SK-N-SH treated with all-trans-retinoic acid at 6 μM for 48 hours (cell line): ENCODE results near the gene CLSTN2.

Source experiments
- ATAC-seq: fragments of 200-7000 bp; cut with Tn5 transposase; 3 replicates; pipeline ENCODE4 v1.9.1; 2020; ENCODE audit warnings: mild to moderate bottlenecking, moderate library complexity
- BACH2 ChIP-seq: fragments of 250-450 bp; sonication (Bioruptor Pico); IDR thresholded peaks from 2 replicates; pipeline ENCODE4 v1.9.0; 2021; ENCODE audit warnings: mild to moderate bottlenecking, borderline replicate concordance
- CSDC2 ChIP-seq: fragments of 250-450 bp; sonication (Bioruptor Pico); IDR thresholded peaks from 2 replicates; pipeline ENCODE4 v1.5.0; 2020; ENCODE audit warnings: mild to moderate bottlenecking, moderate library complexity
- CSRNP3 ChIP-seq: fragments of 250-450 bp; sonication (Bioruptor Pico); IDR thresholded peaks from 2 replicates; pipeline ENCODE4 v1.5.1; 2021; ENCODE audit warnings: mild to moderate bottlenecking, moderate library complexity
- ESRRG ChIP-seq: fragments of 250-450 bp; sonication (Bioruptor Pico); IDR thresholded peaks from 2 replicates; pipeline ENCODE4 v1.6.1; 2021; ENCODE audit warnings: mild to moderate bottlenecking
- GLIS3 ChIP-seq: fragments of 250-450 bp; sonication (Bioruptor Pico); IDR thresholded peaks from 2 replicates; pipeline ENCODE4 v1.5.0; 2020; ENCODE audit warnings: mild to moderate bottlenecking, moderate library complexity
- ISL1 ChIP-seq: fragments of 250-450 bp; sonication (Bioruptor Pico); IDR thresholded peaks from 2 replicates; pipeline ENCODE4 v2.1.2; 2022; ENCODE audit warnings: mild to moderate bottlenecking, moderate library complexity
- OSR1 ChIP-seq: fragments of 250-450 bp; sonication (Bioruptor Pico); IDR thresholded peaks from 2 replicates; pipeline ENCODE4 v1.8.0; 2022; ENCODE audit warnings: moderate library complexity, mild to moderate bottlenecking, inconsistent platforms
- PATZ1 ChIP-seq: fragments of 250-450 bp; sonication (Bioruptor Pico); IDR thresholded peaks from 2 replicates; pipeline ENCODE4 v1.8.0; 2020; ENCODE audit warnings: mild to moderate bottlenecking, moderate library complexity, borderline replicate concordance
- POU6F1 ChIP-seq: fragments of 250-450 bp; sonication (Bioruptor Pico); IDR thresholded peaks from 2 replicates; pipeline ENCODE4 v1.8.0; 2021; ENCODE audit warnings: low read depth, mild to moderate bottlenecking, moderate library complexity, borderline replicate concordance
- PPARA ChIP-seq: fragments of 250-450 bp; sonication (Bioruptor Pico); IDR thresholded peaks from 2 replicates; pipeline ENCODE4 v1.5.0; 2020; ENCODE audit warnings: mild to moderate bottlenecking, borderline replicate concordance
- RARB ChIP-seq: fragments of 250-450 bp; sonication (Bioruptor Pico); IDR thresholded peaks from 2 replicates; pipeline ENCODE4 v1.8.0; 2021; ENCODE audit warnings: mild to moderate bottlenecking, moderate library complexity
- TCF4 ChIP-seq: fragments of 250-450 bp; sonication (Bioruptor Pico); IDR thresholded peaks from 2 replicates; pipeline ENCODE4 v1.8.0; 2021; ENCODE audit warnings: mild to moderate bottlenecking, moderate library complexity, borderline replicate concordance
- TOX ChIP-seq: fragments of 250-450 bp; sonication (Bioruptor Pico); IDR thresholded peaks from 2 replicates; pipeline ENCODE4 v1.8.0; 2021; ENCODE audit warnings: mild to moderate bottlenecking, moderate library complexity, borderline replicate concordance
- TSHZ2 ChIP-seq: fragments of 250-450 bp; sonication (Bioruptor Pico); IDR thresholded peaks from 2 replicates; pipeline ENCODE4 v1.5.0; 2020; ENCODE audit warnings: mild to moderate bottlenecking, moderate library complexity
- ZC3H10 ChIP-seq: fragments of 250-450 bp; sonication (Bioruptor Pico); IDR thresholded peaks from 2 replicates; pipeline ENCODE4 v1.5.1; 2021; ENCODE audit warnings: mild to moderate bottlenecking, moderate library complexity
- ZFP3 ChIP-seq: fragments of 250-450 bp; sonication (Bioruptor Pico); IDR thresholded peaks from 2 replicates; pipeline ENCODE4 v1.5.0; 2020; ENCODE audit warnings: mild to moderate bottlenecking, moderate library complexity
- ZFP30 ChIP-seq: fragments of 450-650 bp; formaldehyde crosslinking; IDR thresholded peaks from 2 replicates; pipeline ENCODE4 v1.5.0; 2022; ENCODE audit warnings: mild to moderate bottlenecking, moderate library complexity
- ZNF565 ChIP-seq: fragments of 450-650 bp; formaldehyde crosslinking; conservative IDR thresholded peaks from 2 replicates; pipeline ENCODE4 v1.5.0; 2020; ENCODE audit warnings: low read depth, mild to moderate bottlenecking, moderate library complexity
- ZNF70 ChIP-seq: fragments of 450-650 bp; formaldehyde crosslinking; IDR thresholded peaks from 2 replicates; pipeline ENCODE4 v1.5.0; 2020; ENCODE audit warnings: mild to moderate bottlenecking, moderate library complexity
- ZNF8 ChIP-seq: fragments of 450-650 bp; formaldehyde crosslinking; IDR thresholded peaks from 2 replicates; pipeline ENCODE4 v1.5.0; 2020; ENCODE audit warnings: mild to moderate bottlenecking, moderate library complexity
- TF ChIP-seq, protein P1 (sequence below): fragments of 250-450 bp; sonication (Bioruptor Pico); IDR thresholded peaks from 2 replicates; pipeline ENCODE4 v1.5.1; 2020; ENCODE audit warnings: low read depth, mild to moderate bottlenecking, moderate library complexity

Gene CLSTN2

DNA sequence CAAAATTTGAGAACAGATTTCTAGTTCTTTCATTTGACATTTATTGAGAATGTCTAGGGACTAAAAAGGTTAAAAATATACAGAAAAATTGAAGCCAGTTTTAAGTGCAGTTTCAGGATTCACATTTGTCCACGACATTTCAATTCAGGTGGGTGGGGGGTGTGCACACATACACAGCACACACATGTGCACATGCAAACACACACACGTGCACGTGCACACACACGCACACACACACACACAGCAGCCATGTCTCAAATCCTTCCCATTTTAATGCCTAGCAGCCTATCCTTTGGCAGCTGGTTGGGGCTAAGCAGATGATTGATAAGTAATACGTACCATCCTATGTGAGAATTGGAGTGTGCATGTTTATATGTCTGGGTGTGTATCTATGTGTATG lies 504.5 kb downstream of the CLSTN2 start:
- TF ChIP-seq ZFP30 (no peak), ZNF8 (CRISPR knock-in tag) (no peak), CSDC2 (CRISPR knock-in tag) (no peak), ZNF565 (CRISPR knock-in tag) (no peak), TSHZ2 (no peak), POU6F1 (CRISPR knock-in tag) (no peak), GLIS3 (no peak), RARB (CRISPR knock-in tag) (no peak), ZFP3 (no peak), PATZ1 (CRISPR knock-in tag) (no peak), ZC3H10 (CRISPR knock-in tag) (no peak), PPARA (CRISPR knock-in tag) (no peak), ISL1 (no peak), CSRNP3 (CRISPR knock-in tag) (no peak), OSR1 (CRISPR knock-in tag) (no peak), TOX (CRISPR knock-in tag) (no peak)
- TF ChIP-seq, protein P1, sequence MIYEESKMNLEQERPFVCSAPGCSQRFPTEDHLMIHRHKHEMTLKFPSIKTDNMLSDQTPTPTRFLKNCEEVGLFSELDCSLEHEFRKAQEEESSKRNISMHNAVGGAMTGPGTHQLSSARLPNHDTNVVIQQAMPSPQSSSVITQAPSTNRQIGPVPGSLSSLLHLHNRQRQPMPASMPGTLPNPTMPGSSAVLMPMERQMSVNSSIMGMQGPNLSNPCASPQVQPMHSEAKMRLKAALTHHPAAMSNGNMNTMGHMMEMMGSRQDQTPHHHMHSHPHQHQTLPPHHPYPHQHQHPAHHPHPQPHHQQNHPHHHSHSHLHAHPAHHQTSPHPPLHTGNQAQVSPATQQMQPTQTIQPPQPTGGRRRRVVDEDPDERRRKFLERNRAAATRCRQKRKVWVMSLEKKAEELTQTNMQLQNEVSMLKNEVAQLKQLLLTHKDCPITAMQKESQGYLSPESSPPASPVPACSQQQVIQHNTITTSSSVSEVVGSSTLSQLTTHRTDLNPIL (CRISPR knock-in tag), result no peak
- ATAC-seq, result no peak

GRCh38 chr3:140440446-140440845 lies 505.5 kb downstream of the CLSTN2 start:
- ATAC-seq, result no peak
- no peak for TF ChIP-seq OSR1 (CRISPR knock-in tag)
- no peak for TF ChIP-seq TSHZ2
- no peak for TF ChIP-seq ZNF8 (CRISPR knock-in tag)
- TF ChIP-seq CSRNP3 (CRISPR knock-in tag), result no peak
- TF ChIP-seq, protein P1 (CRISPR knock-in tag), result no peak
- no peak for TF ChIP-seq ZC3H10 (CRISPR knock-in tag)
- no peak for TF ChIP-seq PPARA (CRISPR knock-in tag)
- no peak for TF ChIP-seq ESRRG (CRISPR knock-in tag)
- TF ChIP-seq BACH2 (CRISPR knock-in tag), result no peak
- TF ChIP-seq TCF4, result no peak
- no peak for TF ChIP-seq TOX (CRISPR knock-in tag)
- TF ChIP-seq ZFP3, result no peak
- TF ChIP-seq ZFP30, result no peak
- TF ChIP-seq ZNF70 (CRISPR knock-in tag), result no peak
